Measurements from ENCODE around the gene HSD17B12. TPM values are rescaled to one million over a fixed set of nuclear protein-coding genes. Genes with fewer than 3 reads are reported as not detected.

HSD17B12 gene
- polyA plus RNA-seq, 1 donor from 2014 or later: 58.8 TPM

DNA sequence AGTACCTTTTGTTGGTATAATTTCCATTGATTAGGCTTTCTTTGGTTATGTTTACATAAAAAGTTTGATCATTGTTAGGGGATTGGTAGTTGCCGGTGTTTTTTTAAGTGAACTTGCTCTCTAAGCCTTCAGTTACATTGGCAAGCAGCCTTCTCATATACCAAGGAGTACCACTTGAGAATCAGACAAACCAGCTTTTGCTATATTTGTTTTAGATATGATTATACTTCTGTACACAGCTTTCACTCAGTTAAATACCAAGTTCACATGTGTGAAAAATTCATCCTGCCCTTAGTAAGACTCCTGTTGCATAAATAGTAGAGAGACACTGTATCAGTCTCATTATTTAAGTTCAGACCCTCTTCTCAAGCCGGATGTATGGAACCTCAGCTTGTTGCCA, 222.5 kb downstream of the HSD17B12 start:
- no peaks in the 10 kb centered on the region for H3K27me3 ChIP-seq (ENCODE audit: insufficient read depth, low read depth, low read length)
- peak overlapping the region; percentile 97 for H3K27ac ChIP-seq (ENCODE audit: low read length)
- no peaks in the 10 kb centered on the region for H3F3A ChIP-seq (ENCODE audit: insufficient read depth, low read length, poor library complexity, severe bottlenecking)
- peaks cover 5% of the 10 kb centered on the region for H3K9me3 ChIP-seq (ENCODE audit: low read length)
- H3K79me2 ChIP-seq (replicated peaks; ENCODE audit: insufficient read depth, low read length): no peaks in the 10 kb centered on the region
- H3K4me3 ChIP-seq (ENCODE audit: low read length): no peak overlapping the region
- no peak overlapping the region for H3K4me2 ChIP-seq (ENCODE audit: low read length)
- peaks cover 6% of the 10 kb centered on the region for H3K36me3 ChIP-seq (ENCODE audit: insufficient read depth, low read length)
- H4K20me1 ChIP-seq (ENCODE audit: insufficient read depth): no peaks in the 10 kb centered on the region
- TF ChIP-seq RAD21 (conservative IDR thresholded peaks at IDR 0.05) (no peak), TAF1 (IDR thresholded peaks at IDR 0.05; ENCODE audit: low read depth) (no peak), EZH2 (IDR thresholded peaks at IDR 0.05; ENCODE audit: borderline replicate concordance, insufficient read depth, low read length, poor library complexity, severe bottlenecking) (no peak), SMC3 (conservative IDR thresholded peaks at IDR 0.05; ENCODE audit: poor library complexity) (no peak), MXI1 (conservative IDR thresholded peaks at IDR 0.05; ENCODE audit: poor library complexity, severe bottlenecking) (no peak), POLR2AphosphoS5 (IDR thresholded peaks at IDR 0.05) (no peak)
- TF ChIP-seq, protein P1, sequence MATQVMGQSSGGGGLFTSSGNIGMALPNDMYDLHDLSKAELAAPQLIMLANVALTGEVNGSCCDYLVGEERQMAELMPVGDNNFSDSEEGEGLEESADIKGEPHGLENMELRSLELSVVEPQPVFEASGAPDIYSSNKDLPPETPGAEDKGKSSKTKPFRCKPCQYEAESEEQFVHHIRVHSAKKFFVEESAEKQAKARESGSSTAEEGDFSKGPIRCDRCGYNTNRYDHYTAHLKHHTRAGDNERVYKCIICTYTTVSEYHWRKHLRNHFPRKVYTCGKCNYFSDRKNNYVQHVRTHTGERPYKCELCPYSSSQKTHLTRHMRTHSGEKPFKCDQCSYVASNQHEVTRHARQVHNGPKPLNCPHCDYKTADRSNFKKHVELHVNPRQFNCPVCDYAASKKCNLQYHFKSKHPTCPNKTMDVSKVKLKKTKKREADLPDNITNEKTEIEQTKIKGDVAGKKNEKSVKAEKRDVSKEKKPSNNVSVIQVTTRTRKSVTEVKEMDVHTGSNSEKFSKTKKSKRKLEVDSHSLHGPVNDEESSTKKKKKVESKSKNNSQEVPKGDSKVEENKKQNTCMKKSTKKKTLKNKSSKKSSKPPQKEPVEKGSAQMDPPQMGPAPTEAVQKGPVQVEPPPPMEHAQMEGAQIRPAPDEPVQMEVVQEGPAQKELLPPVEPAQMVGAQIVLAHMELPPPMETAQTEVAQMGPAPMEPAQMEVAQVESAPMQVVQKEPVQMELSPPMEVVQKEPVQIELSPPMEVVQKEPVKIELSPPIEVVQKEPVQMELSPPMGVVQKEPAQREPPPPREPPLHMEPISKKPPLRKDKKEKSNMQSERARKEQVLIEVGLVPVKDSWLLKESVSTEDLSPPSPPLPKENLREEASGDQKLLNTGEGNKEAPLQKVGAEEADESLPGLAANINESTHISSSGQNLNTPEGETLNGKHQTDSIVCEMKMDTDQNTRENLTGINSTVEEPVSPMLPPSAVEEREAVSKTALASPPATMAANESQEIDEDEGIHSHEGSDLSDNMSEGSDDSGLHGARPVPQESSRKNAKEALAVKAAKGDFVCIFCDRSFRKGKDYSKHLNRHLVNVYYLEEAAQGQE (IDR thresholded peaks at IDR 0.05; ENCODE audit: borderline replicate concordance): no peak
- TF ChIP-seq, protein P2, sequence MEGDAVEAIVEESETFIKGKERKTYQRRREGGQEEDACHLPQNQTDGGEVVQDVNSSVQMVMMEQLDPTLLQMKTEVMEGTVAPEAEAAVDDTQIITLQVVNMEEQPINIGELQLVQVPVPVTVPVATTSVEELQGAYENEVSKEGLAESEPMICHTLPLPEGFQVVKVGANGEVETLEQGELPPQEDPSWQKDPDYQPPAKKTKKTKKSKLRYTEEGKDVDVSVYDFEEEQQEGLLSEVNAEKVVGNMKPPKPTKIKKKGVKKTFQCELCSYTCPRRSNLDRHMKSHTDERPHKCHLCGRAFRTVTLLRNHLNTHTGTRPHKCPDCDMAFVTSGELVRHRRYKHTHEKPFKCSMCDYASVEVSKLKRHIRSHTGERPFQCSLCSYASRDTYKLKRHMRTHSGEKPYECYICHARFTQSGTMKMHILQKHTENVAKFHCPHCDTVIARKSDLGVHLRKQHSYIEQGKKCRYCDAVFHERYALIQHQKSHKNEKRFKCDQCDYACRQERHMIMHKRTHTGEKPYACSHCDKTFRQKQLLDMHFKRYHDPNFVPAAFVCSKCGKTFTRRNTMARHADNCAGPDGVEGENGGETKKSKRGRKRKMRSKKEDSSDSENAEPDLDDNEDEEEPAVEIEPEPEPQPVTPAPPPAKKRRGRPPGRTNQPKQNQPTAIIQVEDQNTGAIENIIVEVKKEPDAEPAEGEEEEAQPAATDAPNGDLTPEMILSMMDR (IDR thresholded peaks at IDR 0.05; ENCODE audit: poor library complexity, severe bottlenecking): no peak
- no peak overlapping the region for H3K9ac ChIP-seq (ENCODE audit: low read length)
- no peaks in the 10 kb centered on the region for H3K9me2 ChIP-seq (ENCODE audit: insufficient read depth, low read length)
- no peak overlapping the region for H2AFZ ChIP-seq (ENCODE audit: low read depth, low read length)

DNA sequence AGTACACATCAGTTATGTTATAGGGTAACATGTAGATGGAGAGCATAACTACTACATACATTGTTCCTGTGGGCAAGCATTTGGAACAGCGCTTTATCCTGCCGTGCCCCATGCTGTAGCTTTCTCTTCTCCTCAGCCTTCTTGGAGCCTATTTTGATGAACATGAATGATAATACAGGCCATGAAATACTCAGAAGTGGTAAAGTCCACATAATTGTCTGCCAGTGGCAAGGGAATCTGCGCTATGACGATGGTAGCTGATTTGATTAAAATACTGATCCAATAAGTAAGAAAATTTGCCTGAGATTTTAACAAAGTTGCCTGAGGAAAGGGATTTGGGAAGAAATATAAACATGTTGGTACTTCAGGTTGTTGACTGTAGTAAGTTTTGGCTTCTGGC, 223.4 kb downstream of the HSD17B12 start:
- Histone ChIP-seq H3K4me2 (ENCODE audit: low read length) (no peak overlapping the region), H3K9me3 (ENCODE audit: low read length) (peaks cover 5% of the 10 kb centered on the region), H3K9me2 (ENCODE audit: insufficient read depth, low read length) (no peaks in the 10 kb centered on the region), H3K4me3 (ENCODE audit: low read length) (no peak overlapping the region), H3K27ac (ENCODE audit: low read length) (peak overlapping the region; percentile 97), H3F3A (ENCODE audit: insufficient read depth, low read length, poor library complexity, severe bottlenecking) (no peaks in the 10 kb centered on the region), H3K79me2 (replicated peaks; ENCODE audit: insufficient read depth, low read length) (no peaks in the 10 kb centered on the region), H4K20me1 (ENCODE audit: insufficient read depth) (no peaks in the 10 kb centered on the region), H2AFZ (ENCODE audit: low read depth, low read length) (no peak overlapping the region), H3K9ac (ENCODE audit: low read length) (no peak overlapping the region), H3K27me3 (ENCODE audit: insufficient read depth, low read depth, low read length) (no peaks in the 10 kb centered on the region), H3K36me3 (ENCODE audit: insufficient read depth, low read length) (peaks cover 6% of the 10 kb centered on the region)
- TF ChIP-seq EZH2 (IDR thresholded peaks at IDR 0.05; ENCODE audit: borderline replicate concordance, insufficient read depth, low read length, poor library complexity, severe bottlenecking) (no peak), TAF1 (IDR thresholded peaks at IDR 0.05; ENCODE audit: low read depth) (no peak), EP300 (conservative IDR thresholded peaks at IDR 0.05; ENCODE audit: poor library complexity, severe bottlenecking) (no peak), MXI1 (conservative IDR thresholded peaks at IDR 0.05; ENCODE audit: poor library complexity, severe bottlenecking) (no peak), POLR2AphosphoS5 (IDR thresholded peaks at IDR 0.05) (no peak), RAD21 (conservative IDR thresholded peaks at IDR 0.05) (no peak), SMC3 (conservative IDR thresholded peaks at IDR 0.05; ENCODE audit: poor library complexity) (no peak)
- TF ChIP-seq, protein P2 (IDR thresholded peaks at IDR 0.05; ENCODE audit: poor library complexity, severe bottlenecking): no peak
- TF ChIP-seq, protein P1 (IDR thresholded peaks at IDR 0.05; ENCODE audit: borderline replicate concordance): no peak

All from neural cell (in vitro differentiated cells).